ENCODE data around the gene YPEL5. TPM values are rescaled to one million over a fixed set of nuclear protein-coding genes. Genes with fewer than 3 reads are reported as not detected.
"Not testable (repeated sequence)": the region's sequence is repeated elsewhere in the genome, so short reads cannot be mapped to it uniquely, and the experiment has no call there.

Gene YPEL5
- total and polyA plus RNA-seq, 2 donors (not counting 1 experiment from before 2014, with no cell fraction given), result 94.7 to 159 TPM

GRCh38 chr2:30141136-30141535 is 5.7 kb upstream of the YPEL5 start:
- H3K79me2 ChIP-seq (ENCODE audit: control insufficient read depth, insufficient read depth, low read length), result no peaks in the 10 kb centered on the region
- no peak overlapping the region for H3K9ac ChIP-seq (ENCODE audit: insufficient read depth, low read length)
- H4K20me1 ChIP-seq (ENCODE audit: control insufficient read depth, extremely low read depth, insufficient read depth, low read length), result no peaks in the 10 kb centered on the region
- no peak overlapping the region for H3K4me3 ChIP-seq (replicated peaks in 1 of 4; ENCODE audit: control extremely low read depth in 1 of 4, insufficient read depth in 1 of 4, low read depth in 3 of 4, low read length in 4 of 4)
- H3K27me3 ChIP-seq (ENCODE audit: control insufficient read depth, insufficient read depth, low read length), result peaks cover 5% of the 10 kb centered on the region
- peaks cover 3% of the 10 kb centered on the region for H3K4me1 ChIP-seq (ENCODE audit: control insufficient read depth, extremely low read depth, insufficient read depth, low read length)
- H3K9me3 ChIP-seq (ENCODE audit: control insufficient read depth, insufficient read depth, low read depth, low read length), result no peaks in the 10 kb centered on the region
- TF ChIP-seq, protein P1, sequence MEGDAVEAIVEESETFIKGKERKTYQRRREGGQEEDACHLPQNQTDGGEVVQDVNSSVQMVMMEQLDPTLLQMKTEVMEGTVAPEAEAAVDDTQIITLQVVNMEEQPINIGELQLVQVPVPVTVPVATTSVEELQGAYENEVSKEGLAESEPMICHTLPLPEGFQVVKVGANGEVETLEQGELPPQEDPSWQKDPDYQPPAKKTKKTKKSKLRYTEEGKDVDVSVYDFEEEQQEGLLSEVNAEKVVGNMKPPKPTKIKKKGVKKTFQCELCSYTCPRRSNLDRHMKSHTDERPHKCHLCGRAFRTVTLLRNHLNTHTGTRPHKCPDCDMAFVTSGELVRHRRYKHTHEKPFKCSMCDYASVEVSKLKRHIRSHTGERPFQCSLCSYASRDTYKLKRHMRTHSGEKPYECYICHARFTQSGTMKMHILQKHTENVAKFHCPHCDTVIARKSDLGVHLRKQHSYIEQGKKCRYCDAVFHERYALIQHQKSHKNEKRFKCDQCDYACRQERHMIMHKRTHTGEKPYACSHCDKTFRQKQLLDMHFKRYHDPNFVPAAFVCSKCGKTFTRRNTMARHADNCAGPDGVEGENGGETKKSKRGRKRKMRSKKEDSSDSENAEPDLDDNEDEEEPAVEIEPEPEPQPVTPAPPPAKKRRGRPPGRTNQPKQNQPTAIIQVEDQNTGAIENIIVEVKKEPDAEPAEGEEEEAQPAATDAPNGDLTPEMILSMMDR (conservative IDR thresholded peaks at IDR 0.05 in 1 of 2, IDR thresholded peaks at IDR 0.05 in 1 of 2; ENCODE audit: low read depth in 1 of 2, low read length in 2 of 2), result no peak
- no peak for TF ChIP-seq EZH2 (IDR thresholded peaks at IDR 0.05; ENCODE audit: low read length, missing control alignments)
- no peak overlapping the region for H2AFZ ChIP-seq (ENCODE audit: low read length)
- no peak for DNase-seq (ENCODE audit: low read depth in 2 of 2)
- H3K4me2 ChIP-seq (ENCODE audit: extremely low read depth, insufficient read depth, low read length), result no peak overlapping the region
- no peak overlapping the region for H3K27ac ChIP-seq (ENCODE audit: insufficient read depth, low read length)
- no peaks in the 10 kb centered on the region for H3K36me3 ChIP-seq (ENCODE audit: control insufficient read depth, insufficient read depth, low read length)

GRCh38 chr2:30144260-30144659 is 2.5 kb upstream of the YPEL5 start:
- Histone ChIP-seq H3K4me3 (replicated peaks in 1 of 4; ENCODE audit: control extremely low read depth in 1 of 4, insufficient read depth in 1 of 4, low read depth in 3 of 4, low read length in 4 of 4) (no peak overlapping the region), H2AFZ (ENCODE audit: low read length) (no peak overlapping the region), H3K4me2 (ENCODE audit: extremely low read depth, insufficient read depth, low read length) (no peak overlapping the region), H4K20me1 (ENCODE audit: control insufficient read depth, extremely low read depth, insufficient read depth, low read length) (no peaks in the 10 kb centered on the region), H3K9me3 (ENCODE audit: control insufficient read depth, insufficient read depth, low read depth, low read length) (no peaks in the 10 kb centered on the region), H3K79me2 (ENCODE audit: control insufficient read depth, insufficient read depth, low read length) (peaks cover 6% of the 10 kb centered on the region), H3K27me3 (ENCODE audit: control insufficient read depth, insufficient read depth, low read length) (no peaks in the 10 kb centered on the region), H3K4me1 (ENCODE audit: control insufficient read depth, extremely low read depth, insufficient read depth, low read length) (peaks cover 4% of the 10 kb centered on the region), H3K9ac (ENCODE audit: insufficient read depth, low read length) (no peak overlapping the region), H3K36me3 (ENCODE audit: control insufficient read depth, insufficient read depth, low read length) (no peaks in the 10 kb centered on the region), H3K27ac (ENCODE audit: insufficient read depth, low read length) (no peak overlapping the region)
- TF ChIP-seq, protein P1 (conservative IDR thresholded peaks at IDR 0.05 in 1 of 2, IDR thresholded peaks at IDR 0.05 in 1 of 2; ENCODE audit: low read depth in 1 of 2, low read length in 2 of 2), result no peak
- TF ChIP-seq EZH2 (IDR thresholded peaks at IDR 0.05; ENCODE audit: low read length, missing control alignments), result no peak
- no peak for DNase-seq (ENCODE audit: low read depth in 2 of 2)

DNA sequence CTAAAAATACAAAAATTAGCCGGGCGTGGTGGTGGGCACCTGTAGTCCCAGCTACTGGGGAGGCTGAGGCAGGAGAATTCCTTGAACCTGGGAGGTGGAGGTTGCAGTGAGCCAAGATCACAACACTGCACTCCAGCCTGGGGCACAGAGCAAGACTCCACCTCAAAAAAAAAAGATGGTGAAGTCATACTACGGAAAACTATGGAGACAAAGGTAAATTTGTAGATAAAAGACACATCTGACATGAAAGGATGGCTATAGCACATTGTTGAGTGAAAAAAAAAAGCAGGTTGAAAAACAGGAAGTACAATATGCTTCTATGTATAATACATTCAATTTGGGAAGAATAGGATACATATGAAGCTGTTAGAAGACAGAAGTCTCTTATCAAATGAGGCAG is 1.9 kb upstream of the YPEL5 start:
- not testable (repeated sequence) for H3K27me3 ChIP-seq (ENCODE audit: control insufficient read depth, insufficient read depth, low read length); H4K20me1 ChIP-seq (ENCODE audit: control insufficient read depth, extremely low read depth, insufficient read depth, low read length); H3K27ac ChIP-seq (ENCODE audit: insufficient read depth, low read length); DNase-seq (ENCODE audit: low read depth in 2 of 2); H3K9ac ChIP-seq (ENCODE audit: insufficient read depth, low read length); H3K36me3 ChIP-seq (ENCODE audit: control insufficient read depth, insufficient read depth, low read length); H3K4me1 ChIP-seq (ENCODE audit: control insufficient read depth, extremely low read depth, insufficient read depth, low read length); H3K4me2 ChIP-seq (ENCODE audit: extremely low read depth, insufficient read depth, low read length); H3K4me3 ChIP-seq (replicated peaks in 1 of 4; ENCODE audit: control extremely low read depth in 1 of 4, insufficient read depth in 1 of 4, low read depth in 3 of 4, low read length in 4 of 4); H3K79me2 ChIP-seq (ENCODE audit: control insufficient read depth, insufficient read depth, low read length); H2AFZ ChIP-seq (ENCODE audit: low read length); H3K9me3 ChIP-seq (ENCODE audit: control insufficient read depth, insufficient read depth, low read depth, low read length)

Measured in fibroblast of lung (primary cell).